GM23248 (cell line): ENCODE measurements around the gene CELA3B.
"Not testable (repeated sequence)": the region's sequence is repeated elsewhere in the genome, so short reads cannot be mapped to it uniquely, and the experiment has no call there.

Experiments
- EZH2 ChIP-seq: fragments of 200-600 bp; sonication (generic); IDR thresholded peaks from 2 replicates; pipeline ENCODE4 v1.6.1; 2018; ENCODE audit warnings: antibody characterized with exemption, mild to moderate bottlenecking; ENCODE audit not compliant: insufficient read depth, poor library complexity, severe bottlenecking
- EZH2phosphoT487 ChIP-seq: fragments of 200-600 bp; sonication (generic); IDR thresholded peaks from 2 replicates; pipeline ENCODE4 v1.6.1; 2018; ENCODE audit warnings: antibody characterized with exemption, moderate library complexity, mild to moderate bottlenecking, low read depth; ENCODE audit not compliant: insufficient read depth

DNA sequence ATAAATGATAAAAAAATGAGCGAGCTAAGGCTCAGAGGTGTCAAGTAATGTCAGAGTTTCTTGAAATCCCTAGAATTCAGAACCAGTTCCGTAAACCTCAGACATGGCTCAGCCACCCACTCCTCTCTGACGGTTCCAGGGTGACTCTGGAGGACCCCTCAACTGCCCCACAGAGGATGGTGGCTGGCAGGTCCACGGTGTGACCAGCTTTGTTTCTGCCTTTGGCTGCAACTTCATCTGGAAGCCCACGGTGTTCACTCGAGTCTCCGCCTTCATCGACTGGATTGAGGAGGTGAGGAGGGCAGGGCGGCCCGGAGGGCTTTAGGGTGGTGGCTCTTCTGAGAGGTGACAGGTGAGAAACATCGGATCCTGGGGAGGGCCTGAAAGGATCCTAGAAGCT lies 32.7 kb downstream of the CELA3B start:
- not testable (repeated sequence) for TF ChIP-seq EZH2, EZH2phosphoT487
